Colonic mucosa (tissue), 4 donors: ENCODE measurements around the gene FCHO2. TPM values are rescaled to one million over a fixed set of nuclear protein-coding genes. Genes with fewer than 3 reads are reported as not detected.

Experiments
- DNase-seq: peaks from one replicate; pipeline ENCODE4 v3.0.0-alpha.2; 2020
- H3K27ac ChIP-seq: fragments of 200-600 bp; one replicate; pipeline ENCODE4 v1.8.0; 2021
- H3K27me3 ChIP-seq: fragments of 200-600 bp; one replicate; pipeline ENCODE4 v1.8.0; 2021
- H3K36me3 ChIP-seq: fragments of 200-600 bp; one replicate; pipeline ENCODE4 v1.8.0; 2021
- H3K4me1 ChIP-seq: fragments of 200-600 bp; one replicate; pipeline ENCODE4 v1.8.0; 2021; ENCODE audit warnings: mild to moderate bottlenecking
- H3K4me3 ChIP-seq: fragments of 200-600 bp; one replicate; pipeline ENCODE4 v1.8.0; 2021
- H3K9ac ChIP-seq, 2 donors: one replicate each; pipeline ENCODE4 v1.7.0; 2013; ENCODE audit warnings: control low read depth in 2 of 2, low read depth in 2 of 2, low read length in 2 of 2
- H3K9me3 ChIP-seq: fragments of 200-600 bp; one replicate; pipeline ENCODE4 v1.8.0; 2021
- CTCF ChIP-seq: fragments of 200-600 bp; IDR thresholded peaks from one replicate; pipeline ENCODE4 v1.8.0; 2022; ENCODE audit warnings: antibody characterized with exemption, mild to moderate bottlenecking
- intact Hi-C: fragments of 100-400 bp; cut with DNase I; formaldehyde crosslinking; loops from one replicate; pipeline ENCODE4 v1.14.1; 2022
- total RNA-seq, 2 donors: library from RNA; stranded (reverse); fragmentation: NEBNext Ultra II Directional in 1 of 2; extraction: Animal tissue kit (Norgen Biotek cat#: 25700) in 1 of 2; gene quantifications; one replicate each; pipeline ENCODE4 v1.2.1, GENCODE V29; 2021
- donor health status: healthy.
- donor health status: DM: no; HTN: no; CAD: no.
- donor health status: DM: no; HTN: no; CAD: no.

The FCHO2 gene
- total RNA-seq, 2 donors from 2014 or later: 30.9 to 56.5 TPM

GRCh38 chr5:73114044-73114688 is 158.3 kb downstream of the FCHO2 start:
- TF ChIP-seq CTCF: no peak
- no peak overlapping the region for H3K27ac ChIP-seq

GRCh38 chr5:73115399-73116051 is 159.7 kb downstream of the FCHO2 start:
- Histone ChIP-seq H3K27me3 (no peaks in the 10 kb centered on the region), H3K9me3 (no peaks in the 10 kb centered on the region), H3K27ac (no peak overlapping the region), H3K4me1 (peaks cover 12% of the 10 kb centered on the region), H3K9ac (peak overlapping the region in 1 of 2 donors; percentile 46), H3K4me3 (no peak overlapping the region), H3K36me3 (no peaks in the 10 kb centered on the region)
- TF ChIP-seq CTCF: no peak
- no peak for DNase-seq
- intact Hi-C loops: no loop called here

More at GRCh38 chr5:73114044-73114688, 158.3 kb downstream of the FCHO2 start:
- DNase-seq: no peak
- no peaks in the 10 kb centered on the region for H3K36me3 ChIP-seq
- peaks cover 10% of the 10 kb centered on the region for H3K4me1 ChIP-seq
- no peak overlapping the region for H3K4me3 ChIP-seq
- H3K27me3 ChIP-seq: no peaks in the 10 kb centered on the region
- no peak overlapping the region for H3K9ac ChIP-seq
- intact Hi-C loops: no loop called here
- H3K9me3 ChIP-seq: no peaks in the 10 kb centered on the region

- Histone ChIP-seq H3K27ac (no peak overlapping the region), H3K9ac (no peak overlapping the region), H3K9me3 (no peaks in the 10 kb centered on the region), H3K4me3 (no peak overlapping the region), H3K4me1 (peaks cover 12% of the 10 kb centered on the region), H3K36me3 (no peaks in the 10 kb centered on the region), H3K27me3 (no peaks in the 10 kb centered on the region)
- TF ChIP-seq CTCF: no peak
- intact Hi-C loops: no loop called here
- DNase-seq: no peak
Measured at GRCh38 chr5:73116506-73116905, 160.7 kb downstream of the FCHO2 start.

- no peak for DNase-seq
- peak overlapping the region in 1 of 2 donors; percentile 73 for H3K9ac ChIP-seq
- peaks cover 12% of the 10 kb centered on the region for H3K4me1 ChIP-seq
- H3K27me3 ChIP-seq: no peaks in the 10 kb centered on the region
- peak overlapping the region; percentile 96 for H3K27ac ChIP-seq
- no peak for TF ChIP-seq CTCF
- H3K4me3 ChIP-seq: no peak overlapping the region
- intact Hi-C loops: no loop called here
- H3K36me3 ChIP-seq: no peaks in the 10 kb centered on the region
- no peaks in the 10 kb centered on the region for H3K9me3 ChIP-seq
Measured at GRCh38 chr5:73117088-73117740, 161.4 kb downstream of the FCHO2 start.

GRCh38 chr5:73118391-73118973 is 162.6 kb downstream of the FCHO2 start:
- Histone ChIP-seq H3K9me3 (no peaks in the 10 kb centered on the region), H3K27me3 (no peaks in the 10 kb centered on the region), H3K27ac (peak overlapping the region; percentile 96), H3K4me1 (peaks cover 12% of the 10 kb centered on the region), H3K4me3 (no peak overlapping the region), H3K36me3 (no peaks in the 10 kb centered on the region), H3K9ac (peak overlapping the region in 1 of 2 donors; percentile 73)
- DNase-seq: peak; percentile 81
- intact Hi-C loops: no loop called here
- no peak for TF ChIP-seq CTCF
